Measurements from ENCODE around the gene GANAB.
"Not testable (repeated sequence)": the region's sequence is repeated elsewhere in the genome, so short reads cannot be mapped to it uniquely, and the experiment has no call there.

Gene GANAB

GRCh38 chr11:62644220-62644619 lies 2.2 kb downstream of the GANAB start:
- DNase-seq, result no peak
- in situ Hi-C loops (cut with MboI; ENCODE audit: low pct_unique_long_range_greater_than_20kb, low sequenced_read_pairs), result no loop called here

- in situ Hi-C loops (cut with MboI; ENCODE audit: low pct_unique_long_range_greater_than_20kb, low sequenced_read_pairs), result no loop called here
- DNase-seq, result no peak
These were observed 13.9 kb downstream of the GANAB start for GRCh38 chr11:62632492-62632891.

DNA sequence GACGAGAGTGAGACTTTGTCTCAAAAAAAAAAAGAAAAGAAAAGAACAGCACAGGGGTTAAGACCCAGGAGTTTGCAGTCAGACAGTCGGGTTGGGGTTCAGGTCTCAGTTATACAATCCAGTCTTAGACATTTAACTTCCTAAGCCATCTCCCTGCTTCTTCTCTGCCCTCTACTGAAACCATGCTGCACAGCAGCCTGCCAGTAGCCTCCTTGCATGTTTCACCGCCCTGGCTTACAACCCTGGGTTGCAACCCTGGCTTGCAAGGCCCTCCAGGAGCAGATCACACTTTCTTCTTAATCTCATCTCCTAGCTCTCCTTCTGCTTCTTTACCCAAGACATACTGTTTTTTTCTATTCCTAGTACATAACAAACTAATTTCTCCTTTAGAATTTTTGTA lies 18.7 kb downstream of the GANAB start:
- no peak for DNase-seq
- in situ Hi-C loops (cut with MboI; ENCODE audit: low pct_unique_long_range_greater_than_20kb, low sequenced_read_pairs), result no loop called here

DNA sequence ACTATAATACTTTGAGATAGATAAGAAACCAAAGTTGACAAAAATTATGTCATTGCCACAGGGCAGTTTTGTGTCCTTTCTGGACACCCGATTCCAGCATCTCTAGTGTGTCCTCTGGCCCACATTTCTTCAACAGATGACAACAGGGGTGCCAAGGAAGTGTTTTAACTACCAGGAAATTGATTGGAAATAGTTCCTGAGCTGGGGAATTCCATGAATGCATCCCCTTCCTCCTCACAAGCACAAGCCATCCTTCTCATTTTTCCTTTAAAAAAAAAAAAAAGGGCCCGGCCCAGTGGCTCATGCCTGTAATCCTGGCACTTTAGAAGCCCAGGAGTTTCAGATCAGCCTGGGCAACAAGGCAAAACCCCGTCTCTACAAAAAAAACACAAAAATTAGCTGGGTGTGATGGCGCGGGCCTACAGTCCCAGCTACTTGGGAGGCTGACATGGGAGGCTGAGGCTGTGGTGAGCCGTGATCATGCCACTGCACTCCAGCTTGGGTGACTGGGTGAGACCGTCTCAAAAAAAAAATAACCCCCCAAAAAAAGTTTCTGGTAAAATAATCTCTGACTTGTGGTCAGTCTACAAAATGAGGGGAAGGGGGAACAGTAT lies 23.8 kb downstream of the GANAB start:
- in situ Hi-C loops (cut with MboI; ENCODE audit: low pct_unique_long_range_greater_than_20kb, low sequenced_read_pairs), result no loop called here
- no peak for DNase-seq

GRCh38 chr11:62621567-62622470 lies 24.6 kb downstream of the GANAB start, which contains the start of gene B3GAT3:
TSS of gene B3GAT3 (minus strand) at chr11:62621986. CDS start at chr11:62621947, 39 bp downstream.
- DNase-seq, result peak; percentile 97
- in situ Hi-C loops (cut with MboI; ENCODE audit: low pct_unique_long_range_greater_than_20kb, low sequenced_read_pairs), result no loop called here

GRCh38 chr11:62621027-62621566 lies 25.3 kb downstream of the GANAB start:
- in situ Hi-C loops (cut with MboI; ENCODE audit: low pct_unique_long_range_greater_than_20kb, low sequenced_read_pairs), result no loop called here
- no peak for DNase-seq

DNA sequence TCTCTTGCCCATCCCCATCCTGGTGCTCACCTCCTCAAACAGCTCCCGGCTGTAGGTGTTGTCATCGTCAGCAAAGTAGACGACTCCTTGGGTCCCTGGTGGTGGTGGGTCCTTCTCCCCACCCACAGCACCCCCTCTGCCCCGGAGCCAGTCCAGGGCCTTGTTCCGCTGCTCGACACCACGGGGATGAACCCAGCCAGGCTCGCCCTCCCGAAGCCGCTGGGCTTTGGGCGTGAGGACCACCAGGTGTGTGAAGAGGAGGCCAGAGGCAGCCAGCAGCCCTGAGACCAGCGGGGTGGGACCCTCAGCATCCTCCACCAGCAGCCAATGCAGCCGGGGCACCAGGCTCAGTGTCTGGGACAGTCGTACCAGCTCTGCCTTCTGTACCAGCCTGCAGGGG lies 29.5 kb downstream of the GANAB start:
- in situ Hi-C loops (cut with MboI; ENCODE audit: low pct_unique_long_range_greater_than_20kb, low sequenced_read_pairs); DNase-seq: not testable (repeated sequence)

GRCh38 chr11:62615521-62615920 lies 30.9 kb downstream of the GANAB start:
- in situ Hi-C loops (cut with MboI; ENCODE audit: low pct_unique_long_range_greater_than_20kb, low sequenced_read_pairs), result no loop called here
- no peak for DNase-seq

GRCh38 chr11:62614275-62614674 lies 32.1 kb downstream of the GANAB start:
- in situ Hi-C loops (cut with MboI; ENCODE audit: low pct_unique_long_range_greater_than_20kb, low sequenced_read_pairs), result no loop called here
- no peak for DNase-seq

DNA sequence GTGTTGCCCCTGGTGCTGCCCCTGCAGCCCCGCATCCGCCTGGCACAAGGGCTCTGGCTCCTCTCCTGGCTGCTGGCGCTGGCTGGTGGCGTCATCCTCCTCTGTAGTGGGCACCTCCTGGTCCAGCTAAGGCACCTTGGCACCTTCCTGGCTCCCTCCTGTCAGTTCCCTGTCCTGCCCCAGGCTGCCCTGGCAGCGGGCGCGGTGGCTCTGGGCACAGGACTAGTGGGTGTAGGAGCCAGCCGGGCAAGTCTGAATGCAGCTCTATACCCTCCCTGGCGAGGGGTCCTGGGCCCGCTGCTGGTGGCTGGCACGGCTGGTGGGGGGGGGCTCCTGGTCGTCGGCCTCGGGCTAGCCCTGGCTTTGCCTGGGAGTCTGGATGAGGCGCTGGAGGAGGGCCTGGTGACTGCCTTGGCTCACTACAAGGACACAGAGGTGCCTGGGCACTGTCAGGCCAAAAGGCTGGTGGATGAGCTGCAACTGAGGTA lies 33.1 kb downstream of the GANAB start:
- DNase-seq, result no peak
- in situ Hi-C loops (cut with MboI; ENCODE audit: low pct_unique_long_range_greater_than_20kb, low sequenced_read_pairs), result no loop called here

- DNase-seq, result peak; percentile 72
- in situ Hi-C loops (cut with MboI; ENCODE audit: low pct_unique_long_range_greater_than_20kb, low sequenced_read_pairs), result no loop called here
These were observed 33.8 kb downstream of the GANAB start, which contains the start of the genes EML3 and ROM1 for GRCh38 chr11:62612366-62613290. TSS of gene EML3 (minus strand) at chr11:62612775. CDS start at chr11:62612457, 318 bp downstream. TSS of gene ROM1 (plus strand) at chr11:62613257. CDS start at chr11:62613282, 25 bp downstream.

DNA sequence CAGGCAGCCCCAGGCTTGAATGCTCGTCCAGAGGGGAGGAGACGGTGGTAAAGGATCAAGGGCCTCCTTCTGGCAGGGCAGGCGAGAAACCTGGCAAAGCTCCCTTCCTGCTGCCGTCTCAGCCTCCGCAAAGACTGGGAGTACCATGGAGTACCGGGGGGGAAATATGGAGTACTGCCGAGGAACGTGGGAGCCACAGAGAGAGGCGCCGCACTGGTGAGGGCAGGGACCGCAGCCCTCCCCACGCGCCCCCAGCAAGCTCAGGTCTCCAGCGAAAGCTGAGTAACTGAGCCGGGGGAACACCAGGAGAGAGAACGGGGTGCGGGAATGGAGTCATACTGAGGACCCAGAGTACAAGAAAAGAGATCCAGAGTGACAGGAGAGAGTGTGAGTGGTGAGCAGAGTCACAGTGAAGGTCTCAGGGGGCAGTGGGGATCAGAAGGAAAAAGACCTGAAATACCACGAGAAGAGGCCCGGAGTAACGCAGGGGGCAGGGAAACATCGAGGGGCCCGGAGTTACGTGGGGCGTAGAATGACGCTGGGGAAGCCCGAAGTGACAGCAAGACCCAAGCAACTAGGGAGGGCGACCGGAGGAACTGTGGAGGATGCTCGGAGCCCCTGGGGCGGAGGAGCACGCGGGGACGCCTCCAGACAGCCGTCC lies 34.6 kb downstream of the GANAB start:
- in situ Hi-C loops (cut with MboI; ENCODE audit: low pct_unique_long_range_greater_than_20kb, low sequenced_read_pairs), result no loop called here

GRCh38 chr11:62610814-62611704 lies 35.4 kb downstream of the GANAB start:
- DNase-seq, result no peak
- in situ Hi-C loops (cut with MboI; ENCODE audit: low pct_unique_long_range_greater_than_20kb, low sequenced_read_pairs), result no loop called here

More for the DNA sequence above, 34.6 kb downstream of the GANAB start:
- peak; percentile 58 for DNase-seq

DNA sequence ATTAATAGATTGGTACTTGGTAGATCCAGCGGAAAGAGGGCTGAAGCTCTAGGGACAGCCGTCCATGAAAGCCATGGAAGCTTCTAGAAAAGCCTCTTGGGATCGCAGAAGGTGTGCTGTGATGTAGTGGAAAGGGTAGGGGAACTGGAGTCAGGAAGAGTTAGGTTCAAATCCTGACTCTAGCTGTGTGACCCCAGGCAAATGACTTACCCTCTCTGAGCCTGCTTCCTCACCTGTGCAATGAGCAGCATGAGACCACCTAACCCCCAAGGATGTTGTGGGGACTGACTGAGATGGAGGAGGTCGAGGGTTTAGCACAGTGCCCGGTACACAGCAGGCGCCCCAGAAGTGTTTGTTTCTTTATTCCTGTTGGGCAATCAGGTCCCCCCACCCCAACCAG lies 36.0 kb downstream of the GANAB start:
- in situ Hi-C loops (cut with MboI; ENCODE audit: low pct_unique_long_range_greater_than_20kb, low sequenced_read_pairs), result no loop called here
- DNase-seq, result no peak

- in situ Hi-C loops (cut with MboI; ENCODE audit: low pct_unique_long_range_greater_than_20kb, low sequenced_read_pairs), result no loop called here
- no peak for DNase-seq
These were observed 37.6 kb downstream of the GANAB start for GRCh38 chr11:62608776-62609175.

DNA sequence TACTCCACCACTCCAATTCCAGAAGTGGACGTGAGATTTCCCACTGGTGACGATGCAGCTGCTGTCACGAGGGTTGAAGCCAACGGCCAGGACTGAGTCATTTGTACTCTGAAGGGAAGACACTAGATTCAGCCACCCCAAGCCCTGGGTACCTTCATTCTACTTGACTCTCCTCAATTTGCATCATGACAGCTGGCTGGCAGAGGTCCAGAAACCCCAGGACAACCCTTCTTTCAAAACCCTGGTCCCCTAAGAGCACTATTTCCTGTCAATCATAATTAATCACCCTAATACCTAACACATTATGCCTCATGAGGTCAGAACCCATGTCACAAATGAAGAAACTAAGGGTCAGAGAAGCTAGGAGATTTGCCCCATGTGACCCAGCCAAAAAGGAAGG lies 38.7 kb downstream of the GANAB start:
- DNase-seq, result no peak
- in situ Hi-C loops (cut with MboI; ENCODE audit: low pct_unique_long_range_greater_than_20kb, low sequenced_read_pairs), result no loop called here

DNA sequence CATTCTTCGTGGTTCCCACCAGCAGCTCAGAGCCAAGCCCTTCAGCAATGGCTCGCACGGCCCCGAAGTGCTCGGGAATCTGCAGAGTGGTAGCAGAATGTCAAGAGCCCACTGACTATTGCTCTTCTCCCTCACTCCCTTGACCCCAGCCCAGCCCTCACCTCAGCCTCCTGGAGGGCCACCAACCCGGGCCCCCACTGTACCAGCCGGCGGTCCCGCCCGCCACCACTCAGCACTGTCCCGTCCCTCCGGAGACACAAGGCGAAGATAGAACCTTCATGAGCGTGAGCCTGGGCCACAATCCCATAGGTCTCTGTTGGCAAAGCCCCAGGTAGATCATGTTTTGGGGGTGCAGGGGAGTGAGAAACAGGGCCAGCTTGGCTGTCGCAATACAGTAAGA lies 40.5 kb downstream of the GANAB start:
- in situ Hi-C loops (cut with MboI; ENCODE audit: low pct_unique_long_range_greater_than_20kb, low sequenced_read_pairs), result no loop called here
- no peak for DNase-seq
